GM23248 (cell line): ENCODE results near the gene IZUMO4.

Experiments
- EZH2 ChIP-seq: fragments of 200-600 bp; sonication (generic); IDR thresholded peaks from 2 replicates; pipeline ENCODE4 v1.6.1; 2018; ENCODE audit warnings: antibody characterized with exemption, mild to moderate bottlenecking; ENCODE audit not compliant: insufficient read depth, poor library complexity, severe bottlenecking
- EZH2phosphoT487 ChIP-seq: fragments of 200-600 bp; sonication (generic); IDR thresholded peaks from 2 replicates; pipeline ENCODE4 v1.6.1; 2018; ENCODE audit warnings: antibody characterized with exemption, moderate library complexity, mild to moderate bottlenecking, low read depth; ENCODE audit not compliant: insufficient read depth

GRCh38 chr19:2144190-2144589 is 47.5 kb downstream of the IZUMO4 start:
- TF ChIP-seq EZH2: no peak
- TF ChIP-seq EZH2phosphoT487: no peak
